ENCODE results near the gene MAML2. TPM values are rescaled to one million over a fixed set of nuclear protein-coding genes. Genes with fewer than 3 reads are reported as not detected.

The MAML2 gene
- total and polyA plus RNA-seq, 9 of the 15 experiments (the other 6 are each of a cell fraction or from before 2014, with no cell fraction given): 0.79 to 6.8 (median 4.8) TPM

GRCh38 chr11:96306600-96306932, 36.4 kb downstream of the MAML2 start:
- in situ Hi-C loops (cut with MboI) (no loop called here), intact Hi-C loops (cut with micrococcal nuclease) (no loop called here)
- no TSS peak for BruUV-seq (replicated peaks)
- no peak for ATAC-seq
- Histone ChIP-seq H3K27me3 (ENCODE audit: control insufficient read depth in 2 of 2, insufficient read depth in 2 of 2, low read length in 2 of 2) (no peaks in the 10 kb centered on the region), H3K9me1 (ENCODE audit: control insufficient read depth, insufficient read depth, low read length) (no peaks in the 10 kb centered on the region), H3K4me3 (no peak overlapping the region), H3K79me2 (ENCODE audit: control insufficient read depth, insufficient read depth, low read length) (peaks cover 5% of the 10 kb centered on the region; the same call in 1 of the 3 replicates), H3K4me2 (ENCODE audit: insufficient read depth, low read length) (no peak overlapping the region), H3K27ac (ENCODE audit: extremely low read depth, low read depth, low read length) (no peak overlapping the region), H4K20me1 (replicated peaks; ENCODE audit: control insufficient read depth, insufficient read depth, low read length) (0 out of 2 replicates have a peak, but pooled peaks cover 4% of the 10 kb centered on the region), H3K9me3 (replicated peaks; ENCODE audit: control insufficient read depth, insufficient read depth, low read depth, low read length) (no peaks in the 10 kb centered on the region), H3K9ac (ENCODE audit: insufficient read depth in 1 of 2, low read depth in 2 of 2, low read length in 2 of 2) (peak overlapping the region in 1 of 2 experiments; percentile 12; a peak in 1 of 4 replicates), H2AFZ (ENCODE audit: low read depth, low read length) (peak overlapping the region; percentile 49), H3K36me3 (ENCODE audit: control insufficient read depth, insufficient read depth, low read length) (no peaks in the 10 kb centered on the region), H3K4me1 (replicated peaks in 1 of 2; ENCODE audit: control insufficient read depth in 2 of 2, insufficient read depth in 2 of 2, low read length in 2 of 2) (peaks cover 8 to 51% of the 10 kb centered on the region in 2 experiments)
- ChIA-PET CTCF (ENCODE audit: low intra/inter-chr PET ratio) (no interaction called here), POLR2A (interaction anchor here (0.8 to 1.5 kb wide), 7 partner anchors 11 to 62 kb away, joined by 3 to 6 read pairs (median 4); no protein-coding TSS in a partner anchor)
- FAIRE-seq: no peak
- 23% methylated on average over 3 of the region's 3 CpGs for WGBS (ENCODE audit: insufficient coverage, low coverage, missing lambda C conversion rate)
- TF ChIP-seq, protein P1, sequence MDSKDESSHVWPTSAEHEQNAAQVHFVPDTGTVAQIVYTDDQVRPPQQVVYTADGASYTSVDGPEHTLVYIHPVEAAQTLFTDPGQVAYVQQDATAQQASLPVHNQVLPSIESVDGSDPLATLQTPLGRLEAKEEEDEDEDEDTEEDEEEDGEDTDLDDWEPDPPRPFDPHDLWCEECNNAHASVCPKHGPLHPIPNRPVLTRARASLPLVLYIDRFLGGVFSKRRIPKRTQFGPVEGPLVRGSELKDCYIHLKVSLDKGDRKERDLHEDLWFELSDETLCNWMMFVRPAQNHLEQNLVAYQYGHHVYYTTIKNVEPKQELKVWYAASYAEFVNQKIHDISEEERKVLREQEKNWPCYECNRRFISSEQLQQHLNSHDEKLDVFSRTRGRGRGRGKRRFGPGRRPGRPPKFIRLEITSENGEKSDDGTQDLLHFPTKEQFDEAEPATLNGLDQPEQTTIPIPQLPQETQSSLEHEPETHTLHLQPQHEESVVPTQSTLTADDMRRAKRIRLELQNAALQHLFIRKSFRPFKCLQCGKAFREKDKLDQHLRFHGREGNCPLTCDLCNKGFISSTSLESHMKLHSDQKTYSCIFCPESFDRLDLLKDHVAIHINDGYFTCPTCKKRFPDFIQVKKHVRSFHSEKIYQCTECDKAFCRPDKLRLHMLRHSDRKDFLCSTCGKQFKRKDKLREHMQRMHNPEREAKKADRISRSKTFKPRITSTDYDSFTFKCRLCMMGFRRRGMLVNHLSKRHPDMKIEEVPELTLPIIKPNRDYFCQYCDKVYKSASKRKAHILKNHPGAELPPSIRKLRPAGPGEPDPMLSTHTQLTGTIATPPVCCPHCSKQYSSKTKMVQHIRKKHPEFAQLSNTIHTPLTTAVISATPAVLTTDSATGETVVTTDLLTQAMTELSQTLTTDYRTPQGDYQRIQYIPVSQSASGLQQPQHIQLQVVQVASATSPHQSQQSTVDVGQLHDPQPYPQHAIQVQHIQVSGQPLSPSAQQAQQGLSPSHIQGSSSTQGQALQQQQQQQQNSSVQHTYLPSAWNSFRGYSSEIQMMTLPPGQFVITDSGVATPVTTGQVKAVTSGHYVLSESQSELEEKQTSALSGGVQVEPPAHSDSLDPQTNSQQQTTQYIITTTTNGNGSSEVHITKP (IDR thresholded peaks at IDR 0.05; ENCODE audit: partially characterized antibody): peak; percentile 77
- TF ChIP-seq, protein P2, sequence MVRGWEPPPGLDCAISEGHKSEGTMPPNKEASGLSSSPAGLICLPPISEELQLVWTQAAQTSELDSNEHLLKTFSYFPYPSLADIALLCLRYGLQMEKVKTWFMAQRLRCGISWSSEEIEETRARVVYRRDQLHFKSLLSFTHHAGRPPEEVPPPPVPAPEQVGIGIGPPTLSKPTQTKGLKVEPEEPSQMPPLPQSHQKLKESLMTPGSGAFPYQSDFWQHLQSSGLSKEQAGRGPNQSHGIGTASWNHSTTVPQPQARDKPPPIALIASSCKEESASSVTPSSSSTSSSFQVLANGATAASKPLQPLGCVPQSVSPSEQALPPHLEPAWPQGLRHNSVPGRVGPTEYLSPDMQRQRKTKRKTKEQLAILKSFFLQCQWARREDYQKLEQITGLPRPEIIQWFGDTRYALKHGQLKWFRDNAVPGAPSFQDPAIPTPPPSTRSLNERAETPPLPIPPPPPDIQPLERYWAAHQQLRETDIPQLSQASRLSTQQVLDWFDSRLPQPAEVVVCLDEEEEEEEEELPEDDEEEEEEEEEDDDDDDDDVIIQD (CRISPR knock-in tag; IDR thresholded peaks at IDR 0.05): no peak
- no peak for DNase-seq (ENCODE audit: extremely low read depth in 1 of 4, low spot score in 3 of 4)

Measured in K562 (cell line).